SK-N-SH treated with all-trans-retinoic acid at 6 μM for 48 hours (cell line): ENCODE results near the gene TTC39C.

Experiments used
- ATAC-seq: fragments of 200-7000 bp; cut with Tn5 transposase; 3 replicates; pipeline ENCODE4 v1.9.1; 2020; ENCODE audit warnings: mild to moderate bottlenecking, moderate library complexity
- ARNTL ChIP-seq: fragments of 450-650 bp; formaldehyde crosslinking; IDR thresholded peaks from 2 replicates; pipeline ENCODE4 v1.5.0; 2020; ENCODE audit warnings: low read depth, mild to moderate bottlenecking, moderate library complexity, borderline replicate concordance
- BACH2 ChIP-seq: fragments of 250-450 bp; sonication (Bioruptor Pico); IDR thresholded peaks from 2 replicates; pipeline ENCODE4 v1.9.0; 2021; ENCODE audit warnings: mild to moderate bottlenecking, borderline replicate concordance
- CSDC2 ChIP-seq: fragments of 250-450 bp; sonication (Bioruptor Pico); IDR thresholded peaks from 2 replicates; pipeline ENCODE4 v1.5.0; 2020; ENCODE audit warnings: mild to moderate bottlenecking, moderate library complexity
- CSRNP3 ChIP-seq: fragments of 250-450 bp; sonication (Bioruptor Pico); IDR thresholded peaks from 2 replicates; pipeline ENCODE4 v1.5.1; 2021; ENCODE audit warnings: mild to moderate bottlenecking, moderate library complexity
- ESRRG ChIP-seq: fragments of 250-450 bp; sonication (Bioruptor Pico); IDR thresholded peaks from 2 replicates; pipeline ENCODE4 v1.6.1; 2021; ENCODE audit warnings: mild to moderate bottlenecking
- GLIS3 ChIP-seq: fragments of 250-450 bp; sonication (Bioruptor Pico); IDR thresholded peaks from 2 replicates; pipeline ENCODE4 v1.5.0; 2020; ENCODE audit warnings: mild to moderate bottlenecking, moderate library complexity
- ISL1 ChIP-seq: fragments of 250-450 bp; sonication (Bioruptor Pico); IDR thresholded peaks from 2 replicates; pipeline ENCODE4 v2.1.2; 2022; ENCODE audit warnings: mild to moderate bottlenecking, moderate library complexity
- OSR1 ChIP-seq: fragments of 250-450 bp; sonication (Bioruptor Pico); IDR thresholded peaks from 2 replicates; pipeline ENCODE4 v1.8.0; 2022; ENCODE audit warnings: moderate library complexity, mild to moderate bottlenecking, inconsistent platforms
- PPARA ChIP-seq: fragments of 250-450 bp; sonication (Bioruptor Pico); IDR thresholded peaks from 2 replicates; pipeline ENCODE4 v1.5.0; 2020; ENCODE audit warnings: mild to moderate bottlenecking, borderline replicate concordance
- RARB ChIP-seq: fragments of 250-450 bp; sonication (Bioruptor Pico); IDR thresholded peaks from 2 replicates; pipeline ENCODE4 v1.8.0; 2021; ENCODE audit warnings: mild to moderate bottlenecking, moderate library complexity
- SNAI2 ChIP-seq: fragments of 250-450 bp; sonication (Bioruptor Pico); IDR thresholded peaks from 2 replicates; pipeline ENCODE4 v1.5.0; 2020; ENCODE audit warnings: mild to moderate bottlenecking, moderate library complexity
- TOX ChIP-seq: fragments of 250-450 bp; sonication (Bioruptor Pico); IDR thresholded peaks from 2 replicates; pipeline ENCODE4 v1.8.0; 2021; ENCODE audit warnings: mild to moderate bottlenecking, moderate library complexity, borderline replicate concordance
- ZC3H10 ChIP-seq: fragments of 250-450 bp; sonication (Bioruptor Pico); IDR thresholded peaks from 2 replicates; pipeline ENCODE4 v1.5.1; 2021; ENCODE audit warnings: mild to moderate bottlenecking, moderate library complexity
- ZFP3 ChIP-seq: fragments of 250-450 bp; sonication (Bioruptor Pico); IDR thresholded peaks from 2 replicates; pipeline ENCODE4 v1.5.0; 2020; ENCODE audit warnings: mild to moderate bottlenecking, moderate library complexity
- ZFP30 ChIP-seq: fragments of 450-650 bp; formaldehyde crosslinking; IDR thresholded peaks from 2 replicates; pipeline ENCODE4 v1.5.0; 2022; ENCODE audit warnings: mild to moderate bottlenecking, moderate library complexity
- ZNF565 ChIP-seq: fragments of 450-650 bp; formaldehyde crosslinking; conservative IDR thresholded peaks from 2 replicates; pipeline ENCODE4 v1.5.0; 2020; ENCODE audit warnings: low read depth, mild to moderate bottlenecking, moderate library complexity
- ZNF70 ChIP-seq: fragments of 450-650 bp; formaldehyde crosslinking; IDR thresholded peaks from 2 replicates; pipeline ENCODE4 v1.5.0; 2020; ENCODE audit warnings: mild to moderate bottlenecking, moderate library complexity
- ZNF8 ChIP-seq: fragments of 450-650 bp; formaldehyde crosslinking; IDR thresholded peaks from 2 replicates; pipeline ENCODE4 v1.5.0; 2020; ENCODE audit warnings: mild to moderate bottlenecking, moderate library complexity
- TF ChIP-seq, protein P1 (sequence below): fragments of 250-450 bp; sonication (Bioruptor Pico); IDR thresholded peaks from 2 replicates; pipeline ENCODE4 v1.5.1; 2020; ENCODE audit warnings: low read depth, mild to moderate bottlenecking, moderate library complexity
- TF ChIP-seq, protein P2 (sequence below): fragments of 250-450 bp; sonication (Bioruptor Pico); IDR thresholded peaks from 2 replicates; pipeline ENCODE4 v1.8.0; 2020; ENCODE audit warnings: mild to moderate bottlenecking, moderate library complexity, borderline replicate concordance
- TF ChIP-seq, protein P3 (sequence below): fragments of 250-450 bp; sonication (Bioruptor Pico); IDR thresholded peaks from 2 replicates; pipeline ENCODE4 v1.5.0; 2020; ENCODE audit warnings: mild to moderate bottlenecking, moderate library complexity

TTC39C gene

DNA sequence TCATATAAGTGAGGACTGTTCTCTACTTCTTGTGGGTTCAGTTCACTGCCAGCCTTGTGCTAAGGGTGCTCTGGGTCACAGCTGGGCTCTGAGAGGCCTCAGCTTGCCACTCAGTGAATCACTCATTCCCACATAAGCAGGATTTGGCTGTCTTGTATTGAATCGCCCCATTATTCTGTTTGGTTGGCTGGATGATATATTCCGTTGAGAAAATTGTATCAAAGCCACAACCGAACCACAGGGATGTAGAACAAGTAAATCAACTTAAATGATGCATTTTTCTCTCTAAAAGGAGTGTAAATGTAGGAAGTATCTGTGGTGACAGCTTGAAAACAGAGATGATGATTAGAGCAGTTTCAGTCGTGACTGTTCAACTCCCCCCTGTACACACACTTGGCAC, 39.6 kb downstream of the TTC39C start:
- no peak for TF ChIP-seq CSDC2 (CRISPR knock-in tag)
- TF ChIP-seq ZFP3 (CRISPR knock-in tag): no peak
- TF ChIP-seq, protein P1, sequence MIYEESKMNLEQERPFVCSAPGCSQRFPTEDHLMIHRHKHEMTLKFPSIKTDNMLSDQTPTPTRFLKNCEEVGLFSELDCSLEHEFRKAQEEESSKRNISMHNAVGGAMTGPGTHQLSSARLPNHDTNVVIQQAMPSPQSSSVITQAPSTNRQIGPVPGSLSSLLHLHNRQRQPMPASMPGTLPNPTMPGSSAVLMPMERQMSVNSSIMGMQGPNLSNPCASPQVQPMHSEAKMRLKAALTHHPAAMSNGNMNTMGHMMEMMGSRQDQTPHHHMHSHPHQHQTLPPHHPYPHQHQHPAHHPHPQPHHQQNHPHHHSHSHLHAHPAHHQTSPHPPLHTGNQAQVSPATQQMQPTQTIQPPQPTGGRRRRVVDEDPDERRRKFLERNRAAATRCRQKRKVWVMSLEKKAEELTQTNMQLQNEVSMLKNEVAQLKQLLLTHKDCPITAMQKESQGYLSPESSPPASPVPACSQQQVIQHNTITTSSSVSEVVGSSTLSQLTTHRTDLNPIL (CRISPR knock-in tag): no peak
- TF ChIP-seq ZNF70: no peak
- no peak for TF ChIP-seq BACH2 (CRISPR knock-in tag)
- TF ChIP-seq ZNF565: no peak
- TF ChIP-seq ZFP30 (CRISPR knock-in tag): no peak
- no peak for TF ChIP-seq CSRNP3
- TF ChIP-seq, protein P2, sequence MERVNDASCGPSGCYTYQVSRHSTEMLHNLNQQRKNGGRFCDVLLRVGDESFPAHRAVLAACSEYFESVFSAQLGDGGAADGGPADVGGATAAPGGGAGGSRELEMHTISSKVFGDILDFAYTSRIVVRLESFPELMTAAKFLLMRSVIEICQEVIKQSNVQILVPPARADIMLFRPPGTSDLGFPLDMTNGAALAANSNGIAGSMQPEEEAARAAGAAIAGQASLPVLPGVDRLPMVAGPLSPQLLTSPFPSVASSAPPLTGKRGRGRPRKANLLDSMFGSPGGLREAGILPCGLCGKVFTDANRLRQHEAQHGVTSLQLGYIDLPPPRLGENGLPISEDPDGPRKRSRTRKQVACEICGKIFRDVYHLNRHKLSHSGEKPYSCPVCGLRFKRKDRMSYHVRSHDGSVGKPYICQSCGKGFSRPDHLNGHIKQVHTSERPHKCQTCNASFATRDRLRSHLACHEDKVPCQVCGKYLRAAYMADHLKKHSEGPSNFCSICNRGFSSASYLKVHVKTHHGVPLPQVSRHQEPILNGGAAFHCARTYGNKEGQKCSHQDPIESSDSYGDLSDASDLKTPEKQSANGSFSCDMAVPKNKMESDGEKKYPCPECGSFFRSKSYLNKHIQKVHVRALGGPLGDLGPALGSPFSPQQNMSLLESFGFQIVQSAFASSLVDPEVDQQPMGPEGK: no peak
- TF ChIP-seq, protein P3, sequence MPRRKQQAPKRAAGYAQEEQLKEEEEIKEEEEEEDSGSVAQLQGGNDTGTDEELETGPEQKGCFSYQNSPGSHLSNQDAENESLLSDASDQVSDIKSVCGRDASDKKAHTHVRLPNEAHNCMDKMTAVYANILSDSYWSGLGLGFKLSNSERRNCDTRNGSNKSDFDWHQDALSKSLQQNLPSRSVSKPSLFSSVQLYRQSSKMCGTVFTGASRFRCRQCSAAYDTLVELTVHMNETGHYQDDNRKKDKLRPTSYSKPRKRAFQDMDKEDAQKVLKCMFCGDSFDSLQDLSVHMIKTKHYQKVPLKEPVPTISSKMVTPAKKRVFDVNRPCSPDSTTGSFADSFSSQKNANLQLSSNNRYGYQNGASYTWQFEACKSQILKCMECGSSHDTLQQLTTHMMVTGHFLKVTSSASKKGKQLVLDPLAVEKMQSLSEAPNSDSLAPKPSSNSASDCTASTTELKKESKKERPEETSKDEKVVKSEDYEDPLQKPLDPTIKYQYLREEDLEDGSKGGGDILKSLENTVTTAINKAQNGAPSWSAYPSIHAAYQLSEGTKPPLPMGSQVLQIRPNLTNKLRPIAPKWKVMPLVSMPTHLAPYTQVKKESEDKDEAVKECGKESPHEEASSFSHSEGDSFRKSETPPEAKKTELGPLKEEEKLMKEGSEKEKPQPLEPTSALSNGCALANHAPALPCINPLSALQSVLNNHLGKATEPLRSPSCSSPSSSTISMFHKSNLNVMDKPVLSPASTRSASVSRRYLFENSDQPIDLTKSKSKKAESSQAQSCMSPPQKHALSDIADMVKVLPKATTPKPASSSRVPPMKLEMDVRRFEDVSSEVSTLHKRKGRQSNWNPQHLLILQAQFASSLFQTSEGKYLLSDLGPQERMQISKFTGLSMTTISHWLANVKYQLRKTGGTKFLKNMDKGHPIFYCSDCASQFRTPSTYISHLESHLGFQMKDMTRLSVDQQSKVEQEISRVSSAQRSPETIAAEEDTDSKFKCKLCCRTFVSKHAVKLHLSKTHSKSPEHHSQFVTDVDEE (CRISPR knock-in tag): no peak
- TF ChIP-seq RARB: no peak
- ATAC-seq: peak; percentile 44

GRCh38 chr18:24055009-24055804, 40.7 kb downstream of the TTC39C start:
- no peak for TF ChIP-seq ZC3H10 (CRISPR knock-in tag)
- no peak for TF ChIP-seq RARB
- TF ChIP-seq PPARA (CRISPR knock-in tag): no peak
- no peak for TF ChIP-seq GLIS3 (CRISPR knock-in tag)
- no peak for TF ChIP-seq ISL1 (CRISPR knock-in tag)
- no peak for TF ChIP-seq CSRNP3
- peak; percentile 94 for TF ChIP-seq ZFP3 (CRISPR knock-in tag)
- no peak for TF ChIP-seq SNAI2 (CRISPR knock-in tag)
- TF ChIP-seq OSR1 (CRISPR knock-in tag): no peak
- no peak for ATAC-seq

DNA sequence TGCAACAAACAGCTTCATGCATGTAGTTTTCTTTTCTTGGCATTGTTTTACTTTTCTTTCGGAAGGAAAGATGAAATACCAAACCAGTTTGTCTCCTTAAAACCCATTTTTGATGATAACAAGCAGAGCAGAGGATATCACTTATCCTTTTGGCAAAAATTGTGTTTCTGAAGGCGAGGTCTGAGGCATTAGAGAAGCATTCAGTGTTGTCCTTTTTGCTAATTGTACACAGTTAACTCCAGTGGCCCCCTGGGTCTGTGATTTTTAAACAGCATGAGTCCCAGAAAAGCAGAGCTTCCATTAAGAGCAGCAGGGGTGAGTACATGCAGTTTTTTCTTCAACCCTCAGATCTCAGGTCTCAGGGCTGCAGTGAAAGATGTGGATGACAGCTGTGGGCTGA, 41.3 kb downstream of the TTC39C start:
- TF ChIP-seq SNAI2 (CRISPR knock-in tag) (no peak), BACH2 (CRISPR knock-in tag) (no peak), OSR1 (CRISPR knock-in tag) (no peak), ZNF565 (no peak), ZC3H10 (CRISPR knock-in tag) (no peak), TOX (CRISPR knock-in tag) (no peak), ZFP30 (CRISPR knock-in tag) (no peak), GLIS3 (CRISPR knock-in tag) (no peak), ZFP3 (CRISPR knock-in tag) (no peak), CSDC2 (CRISPR knock-in tag) (no peak), PPARA (CRISPR knock-in tag) (no peak), ZNF8 (no peak), ARNTL (CRISPR knock-in tag) (no peak), ESRRG (CRISPR knock-in tag) (no peak), RARB (no peak), ISL1 (CRISPR knock-in tag) (no peak)
- TF ChIP-seq, protein P3 (CRISPR knock-in tag): no peak
- TF ChIP-seq, protein P2: no peak
- TF ChIP-seq, all 23 proteins: peak for 0
- peak; percentile 49 for ATAC-seq
